ENCODE results near the gene FLNB.
"Not testable (repeated sequence)": the region's sequence is repeated elsewhere in the genome, so short reads cannot be mapped to it uniquely, and the experiment has no call there.

Gene FLNB

DNA sequence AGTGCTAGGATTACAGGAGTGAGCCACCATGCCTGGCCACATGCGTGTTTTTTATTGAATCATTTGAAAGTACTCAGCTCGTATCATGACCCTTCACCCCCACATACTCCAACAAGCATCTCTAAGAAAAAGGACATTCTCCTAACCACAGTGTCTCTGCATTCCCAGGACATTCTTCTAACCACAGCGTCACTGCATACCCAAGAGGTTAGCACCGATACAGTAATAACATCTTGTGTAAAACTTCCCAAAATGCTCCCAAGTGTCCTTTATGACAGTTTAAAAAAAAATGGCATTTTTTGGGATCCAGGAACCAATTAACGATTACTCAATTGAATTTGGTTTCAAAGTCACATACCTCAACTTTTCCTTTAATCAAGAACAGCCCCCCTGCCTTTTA lies 39.6 kb downstream of the FLNB start:
- H3K4me3 ChIP-seq (ENCODE audit: low read depth, low read length): no peak overlapping the region
- TF ChIP-seq, protein P1, sequence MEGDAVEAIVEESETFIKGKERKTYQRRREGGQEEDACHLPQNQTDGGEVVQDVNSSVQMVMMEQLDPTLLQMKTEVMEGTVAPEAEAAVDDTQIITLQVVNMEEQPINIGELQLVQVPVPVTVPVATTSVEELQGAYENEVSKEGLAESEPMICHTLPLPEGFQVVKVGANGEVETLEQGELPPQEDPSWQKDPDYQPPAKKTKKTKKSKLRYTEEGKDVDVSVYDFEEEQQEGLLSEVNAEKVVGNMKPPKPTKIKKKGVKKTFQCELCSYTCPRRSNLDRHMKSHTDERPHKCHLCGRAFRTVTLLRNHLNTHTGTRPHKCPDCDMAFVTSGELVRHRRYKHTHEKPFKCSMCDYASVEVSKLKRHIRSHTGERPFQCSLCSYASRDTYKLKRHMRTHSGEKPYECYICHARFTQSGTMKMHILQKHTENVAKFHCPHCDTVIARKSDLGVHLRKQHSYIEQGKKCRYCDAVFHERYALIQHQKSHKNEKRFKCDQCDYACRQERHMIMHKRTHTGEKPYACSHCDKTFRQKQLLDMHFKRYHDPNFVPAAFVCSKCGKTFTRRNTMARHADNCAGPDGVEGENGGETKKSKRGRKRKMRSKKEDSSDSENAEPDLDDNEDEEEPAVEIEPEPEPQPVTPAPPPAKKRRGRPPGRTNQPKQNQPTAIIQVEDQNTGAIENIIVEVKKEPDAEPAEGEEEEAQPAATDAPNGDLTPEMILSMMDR (IDR thresholded peaks at IDR 0.05; ENCODE audit: borderline replicate concordance, insufficient read depth, low read depth, low read length): no peak

DNA sequence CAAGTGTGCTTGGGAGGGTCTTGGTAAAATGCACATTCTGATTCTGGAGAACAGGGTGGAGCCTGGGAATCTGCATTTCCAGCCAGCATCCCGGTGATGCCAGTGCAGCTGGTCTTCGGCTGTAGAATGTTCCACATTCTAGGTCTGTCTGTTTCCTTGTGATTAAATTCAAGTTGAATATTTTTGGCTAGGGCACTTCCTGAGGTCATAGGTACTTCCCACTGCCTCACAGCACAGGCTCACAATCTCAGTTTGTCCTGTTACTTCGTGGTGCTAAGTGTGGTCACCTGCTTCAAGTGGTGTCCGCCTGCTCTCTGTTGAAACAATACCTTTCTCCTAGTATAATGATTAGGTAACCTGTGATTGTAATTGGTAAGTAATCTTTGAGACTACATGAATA lies 40.1 kb downstream of the FLNB start:
- TF ChIP-seq, protein P1 (IDR thresholded peaks at IDR 0.05; ENCODE audit: borderline replicate concordance, insufficient read depth, low read depth, low read length): no peak
- H3K4me3 ChIP-seq (ENCODE audit: low read depth, low read length): no peak overlapping the region

GRCh38 chr3:58049143-58049785 lies 41.0 kb downstream of the FLNB start:
- H3K4me3 ChIP-seq (ENCODE audit: low read depth, low read length): no peak overlapping the region
- TF ChIP-seq, protein P1 (IDR thresholded peaks at IDR 0.05; ENCODE audit: borderline replicate concordance, insufficient read depth, low read depth, low read length): no peak

- TF ChIP-seq, protein P1 (IDR thresholded peaks at IDR 0.05; ENCODE audit: borderline replicate concordance, insufficient read depth, low read depth, low read length): no peak
- H3K4me3 ChIP-seq (ENCODE audit: low read depth, low read length): no peak overlapping the region
These were observed 43.0 kb downstream of the FLNB start for GRCh38 chr3:58051196-58051595.

DNA sequence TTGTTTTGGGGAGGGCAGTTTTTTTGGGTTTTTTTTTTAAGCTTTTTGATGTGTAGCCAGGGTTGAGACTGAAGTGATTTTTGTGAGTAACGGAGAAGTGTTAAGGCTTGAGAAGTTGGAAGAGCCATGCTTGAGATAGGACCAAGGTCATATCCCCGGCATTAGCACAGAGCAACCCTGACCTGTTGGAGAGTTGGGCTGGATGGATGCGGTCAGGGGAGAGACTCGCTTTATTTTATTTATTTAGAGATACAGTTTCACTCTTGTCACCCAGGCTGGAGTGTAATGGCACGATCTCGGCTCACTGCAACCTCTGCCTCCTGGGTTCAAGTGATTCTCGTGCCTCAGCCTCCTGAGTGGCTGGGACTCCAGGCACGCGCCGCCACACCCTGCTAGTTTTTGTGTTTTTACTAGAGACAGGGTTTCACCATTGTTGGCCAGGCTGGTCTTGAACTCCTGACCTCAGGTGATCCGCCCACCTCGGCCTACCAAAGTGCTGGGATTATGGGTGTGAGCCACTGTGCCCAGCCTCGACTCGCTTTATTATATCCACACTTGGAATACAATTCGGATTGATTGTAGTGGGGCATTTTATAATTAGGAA lies 43.5 kb downstream of the FLNB start:
- H3K4me3 ChIP-seq (ENCODE audit: low read depth, low read length): not testable (repeated sequence)

- no peak overlapping the region for H3K4me3 ChIP-seq (ENCODE audit: low read depth, low read length)
- TF ChIP-seq, protein P1 (IDR thresholded peaks at IDR 0.05; ENCODE audit: borderline replicate concordance, insufficient read depth, low read depth, low read length): no peak
These were observed 44.4 kb downstream of the FLNB start for GRCh38 chr3:58052373-58053273.

DNA sequence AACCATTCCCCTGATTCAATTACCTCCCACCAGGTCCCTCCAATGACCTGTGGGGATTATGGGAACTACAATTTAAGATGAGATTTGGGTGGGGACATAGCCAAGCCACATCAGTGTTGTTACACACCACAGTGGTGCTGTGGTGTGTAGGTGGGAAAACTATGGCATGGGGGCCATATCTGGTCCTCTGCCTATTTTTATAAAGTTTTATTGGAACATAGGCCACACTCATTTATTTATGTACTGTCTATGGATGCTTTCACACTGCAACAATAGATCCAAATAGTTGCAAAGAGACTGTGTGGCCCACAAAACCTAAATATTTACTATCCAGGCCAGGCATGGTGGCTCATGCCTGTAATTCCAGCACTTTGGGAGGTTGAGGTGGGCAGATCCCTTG lies 46.4 kb downstream of the FLNB start:
- TF ChIP-seq, protein P1 (IDR thresholded peaks at IDR 0.05; ENCODE audit: borderline replicate concordance, insufficient read depth, low read depth, low read length): no peak
- H3K4me3 ChIP-seq (ENCODE audit: low read depth, low read length): no peak overlapping the region
